ENCODE measurements around the gene CDK2AP2. TPM values are rescaled to one million over a fixed set of nuclear protein-coding genes. Genes with fewer than 3 reads are reported as not detected.

CDK2AP2 gene
- total RNA-seq, 1 donor from 2014 or later, result 17.6 TPM

GRCh38 chr11:67539550-67539949 is 31.6 kb upstream of the CDK2AP2 start:
- Mint-ChIP-seq H3K4me3 (no peak overlapping the region), H3K4me1 (peaks cover 1% of the 10 kb centered on the region), H3K27ac (no peak overlapping the region), H3K9me3 (peaks cover 1% of the 10 kb centered on the region), H3K27me3 (ENCODE audit: low read depth) (no peaks in the 10 kb centered on the region), H3K36me3 (no peaks in the 10 kb centered on the region)
- no peak for DNase-seq (ENCODE audit: low spot score in 2 of 2, unreplicated experiment in 2 of 2)
- no peak for TF ChIP-seq CTCF (IDR thresholded peaks at IDR 0.05; ENCODE audit: unreplicated experiment)

GRCh38 chr11:67538823-67539505 is 31.0 kb upstream of the CDK2AP2 start:
- no peak overlapping the region for H3K4me3 Mint-ChIP-seq
- H3K36me3 Mint-ChIP-seq, result peaks cover 2% of the 10 kb centered on the region

GRCh38 chr11:67538306-67538705 is 30.3 kb upstream of the CDK2AP2 start:
- TF ChIP-seq CTCF (IDR thresholded peaks at IDR 0.05; ENCODE audit: unreplicated experiment), result no peak
- no peak for DNase-seq (ENCODE audit: low spot score in 2 of 2, unreplicated experiment in 2 of 2)
- H3K36me3 Mint-ChIP-seq, result peaks cover 4% of the 10 kb centered on the region
- no peak overlapping the region for H3K27ac Mint-ChIP-seq
- H3K27me3 Mint-ChIP-seq (ENCODE audit: low read depth), result no peaks in the 10 kb centered on the region
- no peaks in the 10 kb centered on the region for H3K4me1 Mint-ChIP-seq
- no peak overlapping the region for H3K4me3 Mint-ChIP-seq
- H3K9me3 Mint-ChIP-seq, result peaks cover 10% of the 10 kb centered on the region

More at GRCh38 chr11:67538823-67539505, 31.0 kb upstream of the CDK2AP2 start:
- no peak for DNase-seq (ENCODE audit: low spot score in 2 of 2, unreplicated experiment in 2 of 2)
- TF ChIP-seq CTCF (IDR thresholded peaks at IDR 0.05; ENCODE audit: unreplicated experiment), result no peak
- Mint-ChIP-seq H3K9me3 (peaks cover 6% of the 10 kb centered on the region), H3K27me3 (ENCODE audit: low read depth) (no peaks in the 10 kb centered on the region), H3K27ac (no peak overlapping the region), H3K4me1 (no peaks in the 10 kb centered on the region)

- H3K9me3 Mint-ChIP-seq, result peaks cover 23% of the 10 kb centered on the region
- H3K36me3 Mint-ChIP-seq, result peaks cover 4% of the 10 kb centered on the region
- no peak for TF ChIP-seq CTCF (IDR thresholded peaks at IDR 0.05; ENCODE audit: unreplicated experiment)
- H3K4me1 Mint-ChIP-seq, result no peaks in the 10 kb centered on the region
- H3K27ac Mint-ChIP-seq, result no peak overlapping the region
- no peak overlapping the region for H3K4me3 Mint-ChIP-seq
- no peaks in the 10 kb centered on the region for H3K27me3 Mint-ChIP-seq (ENCODE audit: low read depth)
- no peak for DNase-seq (ENCODE audit: low spot score in 2 of 2, unreplicated experiment in 2 of 2)
These were observed 27.6 kb upstream of the CDK2AP2 start for GRCh38 chr11:67535561-67535960.

- peaks cover 23% of the 10 kb centered on the region for H3K9me3 Mint-ChIP-seq
- peaks cover 2% of the 10 kb centered on the region for H3K27me3 Mint-ChIP-seq (ENCODE audit: low read depth)
- TF ChIP-seq CTCF (IDR thresholded peaks at IDR 0.05; ENCODE audit: unreplicated experiment), result no peak
- H3K27ac Mint-ChIP-seq, result no peak overlapping the region
- no peak for DNase-seq (ENCODE audit: low spot score in 2 of 2, unreplicated experiment in 2 of 2)
- peaks cover 4% of the 10 kb centered on the region for H3K36me3 Mint-ChIP-seq
- H3K4me3 Mint-ChIP-seq, result no peak overlapping the region
- H3K4me1 Mint-ChIP-seq, result no peaks in the 10 kb centered on the region
These were observed 26.2 kb upstream of the CDK2AP2 start for GRCh38 chr11:67534070-67534679.
